ENCODE data around the gene GOLGA3. TPM values are rescaled to one million over a fixed set of nuclear protein-coding genes. Genes with fewer than 3 reads are reported as not detected.

The GOLGA3 gene
- total and polyA plus RNA-seq, 2 experiments from 2014 or later = 12.2 to 50.8 TPM

DNA sequence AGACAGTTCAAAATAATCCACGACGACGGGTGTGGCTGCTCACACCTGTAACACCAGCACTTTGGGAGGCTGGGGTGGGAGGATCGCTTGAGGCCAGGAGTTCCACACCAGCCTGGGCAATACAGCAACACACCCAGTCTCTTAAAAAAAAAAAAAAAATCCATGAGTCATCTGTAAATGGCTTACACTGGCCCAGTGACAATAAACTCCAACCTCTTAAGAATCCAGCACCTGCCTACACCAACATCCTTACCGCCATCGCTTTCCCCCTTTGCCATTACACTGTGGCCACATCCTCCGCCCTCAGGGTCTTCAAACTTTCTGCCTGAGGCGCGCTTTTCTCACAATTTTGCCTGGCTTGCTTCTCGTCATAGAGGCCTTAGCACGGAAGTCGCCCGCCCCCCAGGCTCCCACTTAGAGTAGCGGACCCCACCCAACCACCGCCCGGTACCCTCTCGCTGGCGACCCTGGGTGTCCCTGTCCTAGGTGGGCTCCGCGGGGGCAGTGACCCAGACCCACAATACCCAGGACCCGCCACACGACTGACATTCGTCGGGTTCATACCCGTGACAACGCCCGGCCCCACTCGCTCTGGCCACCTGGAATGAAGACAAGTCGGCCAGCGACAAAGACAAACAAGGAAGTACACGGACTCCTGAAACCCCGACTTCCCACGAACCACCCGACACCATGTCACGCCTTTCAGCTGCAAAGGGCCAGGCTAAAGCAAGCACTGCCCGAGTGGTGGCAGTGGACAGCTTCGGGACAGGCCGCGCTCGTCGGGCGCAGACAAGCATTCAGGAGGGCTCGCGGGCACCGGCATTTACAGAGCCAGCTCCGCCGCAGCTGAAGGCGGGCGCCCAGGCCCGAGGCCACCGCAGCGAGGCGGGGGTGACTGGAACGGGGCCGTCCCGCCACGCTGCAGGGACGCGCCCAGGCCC lies 636 bp downstream of the GOLGA3 start:
- Histone ChIP-seq H3K36me3 (no peaks in the 10 kb centered on the region), H3K27me3 (no peaks in the 10 kb centered on the region), H3K4me3 (peak overlapping the region; percentile 44), H3K27ac (peak overlapping the region; percentile 98), H3K9me3 (ENCODE audit: low read depth) (no peaks in the 10 kb centered on the region), H3K4me1 (ENCODE audit: low read depth) (no peaks in the 10 kb centered on the region)
- TF ChIP-seq CTCF (IDR thresholded peaks at IDR 0.05; ENCODE audit: low read depth, low read length) = no peak
- peak; percentile 52 to 66 for DNase-seq (ENCODE audit: low read depth in 1 of 2, low spot score in 1 of 2)

- no peak for TF ChIP-seq CTCF (IDR thresholded peaks at IDR 0.05; ENCODE audit: low read depth, low read length)
- Histone ChIP-seq H3K4me1 (ENCODE audit: low read depth) (no peaks in the 10 kb centered on the region), H3K4me3 (no peak overlapping the region), H3K27ac (no peak overlapping the region), H3K36me3 (peaks cover 3% of the 10 kb centered on the region), H3K9me3 (ENCODE audit: low read depth) (no peaks in the 10 kb centered on the region), H3K27me3 (no peaks in the 10 kb centered on the region)
- DNase-seq (ENCODE audit: low read depth in 1 of 2, low spot score in 1 of 2) = no peak
These were observed 2.8 kb downstream of the GOLGA3 start for GRCh38 chr12:132825861-132826260.

DNA sequence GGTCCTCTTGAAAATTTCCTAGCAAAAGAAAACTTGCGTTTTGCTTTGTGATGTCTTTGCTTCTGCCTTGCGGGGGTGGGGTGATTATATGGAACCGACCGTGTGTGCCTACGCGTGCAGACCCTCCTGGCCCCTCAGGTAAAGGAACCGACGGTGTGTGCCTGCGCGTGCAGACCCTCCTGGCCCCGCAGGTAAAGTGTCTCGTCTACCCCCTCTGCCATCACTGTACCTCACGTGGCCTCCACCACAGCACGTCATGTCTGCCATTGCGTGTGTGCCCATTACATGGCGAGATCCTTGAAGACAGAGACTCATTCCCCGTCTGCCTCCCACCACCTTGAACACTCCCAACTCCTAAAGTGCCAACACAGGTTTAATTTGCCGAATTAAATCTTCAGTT lies 3.6 kb downstream of the GOLGA3 start:
- no peak for TF ChIP-seq CTCF (IDR thresholded peaks at IDR 0.05; ENCODE audit: low read depth, low read length)
- no peak for DNase-seq (ENCODE audit: low read depth in 1 of 2, low spot score in 1 of 2)
- Histone ChIP-seq H3K4me1 (ENCODE audit: low read depth) (no peaks in the 10 kb centered on the region), H3K27ac (no peak overlapping the region), H3K27me3 (no peaks in the 10 kb centered on the region), H3K9me3 (ENCODE audit: low read depth) (no peaks in the 10 kb centered on the region), H3K36me3 (peaks cover 8% of the 10 kb centered on the region), H3K4me3 (no peak overlapping the region)

- no peak for DNase-seq (ENCODE audit: low read depth in 1 of 2, low spot score in 1 of 2)
- no peaks in the 10 kb centered on the region for H3K9me3 ChIP-seq (ENCODE audit: low read depth)
- H3K4me1 ChIP-seq (ENCODE audit: low read depth) = no peaks in the 10 kb centered on the region
- no peaks in the 10 kb centered on the region for H3K27me3 ChIP-seq
- H3K36me3 ChIP-seq = peaks cover 17% of the 10 kb centered on the region
- H3K27ac ChIP-seq = no peak overlapping the region
- no peak overlapping the region for H3K4me3 ChIP-seq
- TF ChIP-seq CTCF (IDR thresholded peaks at IDR 0.05; ENCODE audit: low read depth, low read length) = no peak
These were observed 4.6 kb downstream of the GOLGA3 start for GRCh38 chr12:132824053-132824452.

GRCh38 chr12:132818562-132818961 lies 10.1 kb downstream of the GOLGA3 start:
- H3K9me3 ChIP-seq (ENCODE audit: low read depth) = no peaks in the 10 kb centered on the region
- H3K36me3 ChIP-seq = peaks cover 55% of the 10 kb centered on the region
- H3K27ac ChIP-seq = no peak overlapping the region
- no peak overlapping the region for H3K4me3 ChIP-seq
- no peak for DNase-seq (ENCODE audit: low read depth in 1 of 2, low spot score in 1 of 2)
- no peak for TF ChIP-seq CTCF (IDR thresholded peaks at IDR 0.05; ENCODE audit: low read depth, low read length)
- H3K27me3 ChIP-seq = no peaks in the 10 kb centered on the region
- H3K4me1 ChIP-seq (ENCODE audit: low read depth) = no peaks in the 10 kb centered on the region
